IMR-90 (cell line): ENCODE results near the gene HLA-DQB1. TPM values are rescaled to one million over a fixed set of nuclear protein-coding genes. Genes with fewer than 3 reads are reported as not detected.

Source experiments
- ATAC-seq: fragments of 200-7000 bp; cut with Tn5 transposase; 2 replicates; pipeline ENCODE4 v1.9.1; 2020; ENCODE audit warnings: low read depth, mild to moderate bottlenecking, moderate library complexity
- BruUV-seq: library from RNA; stranded (reverse); fragments of 400-500 nt; replicated peaks from 2 replicates; lab custom pipeline; 2021; lab: Mats Ljungman, UMichigan
- CTCF ChIA-PET: fragments of 300-600 bp; formaldehyde crosslinking; extraction: SDS; loops from one replicate; lab custom pipeline; 2021; ENCODE audit warnings: antibody characterized with exemption; lab: Yijun Ruan, JAX
- POLR2A ChIA-PET: fragments of 300-600 bp; sonication (Branson Sonifier 250); formaldehyde crosslinking; loops from one replicate; lab custom pipeline; 2022; ENCODE audit warnings: antibody characterized with exemption; ENCODE audit not compliant: unreplicated experiment; lab: Charles Lee
- DNase-seq: peaks from one replicate; pipeline ENCODE4 v3.0.0; 2013
- H2AFZ ChIP-seq: replicated peaks from 2 replicates; pipeline ENCODE3; 2013; ENCODE audit warnings: low read length, mild to moderate bottlenecking; ENCODE audit not compliant: poor library complexity
- H2AK5ac ChIP-seq: 2 replicates; pipeline ENCODE4 v1.6.1; 2013; ENCODE audit warnings: low read depth, low read length, inconsistent platforms
- H2AK9ac ChIP-seq: replicated peaks from 2 replicates; pipeline ENCODE3; 2013; ENCODE audit warnings: mild to moderate bottlenecking, low read depth, low read length, moderate library complexity; ENCODE audit not compliant: poor library complexity
- H2BK120ac ChIP-seq: 2 replicates; pipeline ENCODE4 v1.6.1; 2013; ENCODE audit warnings: low read depth, low read length, inconsistent platforms
- H2BK15ac ChIP-seq: 3 replicates; pipeline ENCODE4 v1.6.1; 2013; ENCODE audit warnings: low read depth, low read length, inconsistent platforms
- H2BK20ac ChIP-seq: 2 replicates; pipeline ENCODE4 v1.6.1; 2013; ENCODE audit warnings: low read depth, mild to moderate bottlenecking, inconsistent platforms, low read length, moderate library complexity
- H2BK5ac ChIP-seq: 2 replicates; pipeline ENCODE4 v1.6.1; 2013; ENCODE audit warnings: mild to moderate bottlenecking, low read depth, low read length, inconsistent platforms; ENCODE audit not compliant: poor library complexity, severe bottlenecking
- H3K14ac ChIP-seq: replicated peaks from 2 replicates; pipeline ENCODE4 v1.6.1; 2013; ENCODE audit warnings: low read depth, low read length, inconsistent platforms
- H3K18ac ChIP-seq: 2 replicates; pipeline ENCODE4 v1.6.1; 2013; ENCODE audit warnings: low read depth, low read length, control low read depth
- H3K23ac ChIP-seq: 2 replicates; pipeline ENCODE4 v1.6.1; 2013; ENCODE audit warnings: low read depth, low read length, inconsistent platforms
- H3K27ac ChIP-seq: 2 replicates; pipeline ENCODE4 v1.5.1; 2013; ENCODE audit warnings: mild to moderate bottlenecking, control low read depth, low read length; ENCODE audit not compliant: insufficient read depth
- H3K27me3 ChIP-seq: 2 replicates; pipeline ENCODE4 v1.6.1; 2013; ENCODE audit warnings: low read length; ENCODE audit not compliant: control insufficient read depth, insufficient read depth
- H3K36me3 ChIP-seq: 2 replicates; pipeline ENCODE4 v1.6.1; 2013; ENCODE audit warnings: low read length, mixed read lengths; ENCODE audit not compliant: control insufficient read depth, insufficient read depth
- H3K4ac ChIP-seq: 2 replicates; pipeline ENCODE4 v1.6.1; 2013; ENCODE audit warnings: low read depth, low read length, inconsistent platforms
- H3K4me1 ChIP-seq: 2 replicates; pipeline ENCODE4 v1.6.1; 2013; ENCODE audit warnings: low read length, mixed read lengths; ENCODE audit not compliant: control insufficient read depth, insufficient read depth
- H3K4me2 ChIP-seq: 2 replicates; pipeline ENCODE4 v1.6.1; 2013; ENCODE audit warnings: low read depth, mild to moderate bottlenecking, control low read depth, low read length, moderate library complexity
- H3K4me3 ChIP-seq: 2 replicates; pipeline ENCODE4 v1.5.1; 2013; ENCODE audit warnings: low read depth, mild to moderate bottlenecking, control low read depth, low read length, moderate library complexity; ENCODE audit not compliant: insufficient read depth
- H3K56ac ChIP-seq: 2 replicates; pipeline ENCODE4 v1.6.1; 2013; ENCODE audit warnings: low read length, inconsistent platforms; ENCODE audit not compliant: insufficient read depth; ENCODE audit errors: extremely low read depth
- H3K79me1 ChIP-seq, 2 experiments: 2 replicates each; pipeline ENCODE4 v1.6.1; 2013; ENCODE audit warnings: low read length in 2 of 2, inconsistent platforms in 1 of 2, low read depth in 1 of 2
- H3K9ac ChIP-seq: 2 replicates; pipeline ENCODE4 v1.6.1; 2013; ENCODE audit warnings: low read depth, low read length, control low read depth
- H3K9me1 ChIP-seq: 2 replicates; pipeline ENCODE4 v1.6.1; 2013; ENCODE audit warnings: low read length, inconsistent platforms; ENCODE audit not compliant: insufficient read depth
- H3K9me3 ChIP-seq: 2 replicates; pipeline ENCODE4 v1.6.1; 2013; ENCODE audit warnings: low read length; ENCODE audit not compliant: control insufficient read depth, insufficient read depth
- H4K20me1 ChIP-seq: 2 replicates; pipeline ENCODE4 v1.6.1; 2013; ENCODE audit warnings: low read length, inconsistent platforms; ENCODE audit not compliant: insufficient read depth
- H4K5ac ChIP-seq: 2 replicates; pipeline ENCODE4 v1.6.1; 2013; ENCODE audit warnings: mild to moderate bottlenecking, low read depth, low read length, control low read depth
- H4K8ac ChIP-seq, 2 experiments: 2 replicates each; pipeline ENCODE4 v1.6.1; 2013; ENCODE audit warnings: low read depth in 2 of 2, low read length in 2 of 2, control low read depth in 1 of 2, inconsistent platforms in 1 of 2
- H4K91ac ChIP-seq: 2 replicates; pipeline ENCODE4 v1.6.1; 2013; ENCODE audit warnings: low read depth, low read length, inconsistent platforms; ENCODE audit not compliant: insufficient read depth
- BHLHE40 ChIP-seq: fragments of 150-350 bp; IDR thresholded peaks from 2 replicates; pipeline ENCODE4 v1.6.1; 2016; ENCODE audit warnings: mild to moderate bottlenecking, low read depth, low read length
- CEBPB ChIP-seq: IDR thresholded peaks from 2 replicates; pipeline ENCODE4 v1.6.1; 2012; ENCODE audit warnings: low read depth, low read length, improper control_type of control experiment
- CHD1 ChIP-seq: IDR thresholded peaks from 2 replicates; pipeline ENCODE4 v1.6.1; 2012; ENCODE audit warnings: low read depth, low read length, improper control_type of control experiment
- FOS ChIP-seq: fragments of 150-350 bp; IDR thresholded peaks from 2 replicates; pipeline ENCODE4 v1.6.1; 2016; ENCODE audit warnings: low read depth, low read length
- MAFK ChIP-seq: IDR thresholded peaks from 2 replicates; pipeline ENCODE4 v1.6.1; 2012; ENCODE audit warnings: low read depth, low read length, improper control_type of control experiment
- MAZ ChIP-seq: IDR thresholded peaks from 2 replicates; pipeline ENCODE4 v1.6.1; 2012; ENCODE audit warnings: low read depth, mild to moderate bottlenecking, low read length, improper control_type of control experiment, moderate library complexity, borderline replicate concordance
- MXI1 ChIP-seq: IDR thresholded peaks from 2 replicates; pipeline ENCODE4 v1.6.1; 2012; ENCODE audit warnings: low read depth, mild to moderate bottlenecking, low read length, moderate library complexity, borderline replicate concordance
- NFE2L2 ChIP-seq: fragments of 150-350 bp; IDR thresholded peaks from 2 replicates; pipeline ENCODE4 v1.6.1; 2016; ENCODE audit warnings: low read depth, mild to moderate bottlenecking, low read length
- POLR2A ChIP-seq: IDR thresholded peaks from 2 replicates; pipeline ENCODE4 v1.6.1; 2012; ENCODE audit warnings: mild to moderate bottlenecking, low read depth, low read length
- RAD21 ChIP-seq: IDR thresholded peaks from 2 replicates; pipeline ENCODE4 v1.6.1; 2012; ENCODE audit warnings: low read length, improper control_type of control experiment
- RCOR1 ChIP-seq: IDR thresholded peaks from 2 replicates; pipeline ENCODE4 v1.6.1; 2012; ENCODE audit warnings: mild to moderate bottlenecking, low read length, improper control_type of control experiment; ENCODE audit not compliant: insufficient replicate concordance
- RFX5 ChIP-seq: IDR thresholded peaks from 2 replicates; pipeline ENCODE4 v1.8.0; 2012; ENCODE audit warnings: low read depth, mild to moderate bottlenecking, low read length, moderate library complexity
- SMC3 ChIP-seq: fragments of 150-350 bp; IDR thresholded peaks from 2 replicates; pipeline ENCODE4 v1.6.1; 2016; ENCODE audit warnings: low read depth, mild to moderate bottlenecking, antibody characterized with exemption, low read length, moderate library complexity
- WGBS, 2 experiments: methylation state at CpG; one replicate each; pipeline versions ENCODE4 v1.1.5 to v1.1.7; 2013; ENCODE audit warnings: missing lambda C conversion rate in 2 of 2; ENCODE audit not compliant: insufficient read length in 1 of 2; ENCODE audit errors: extremely low coverage in 2 of 2; 5-methylcytosine and 5-hydroxymethylcytosine counted together
- dilution Hi-C: fragments of 300-500 bp; cut with HindIII; formaldehyde crosslinking; loops from one replicate; pipeline ENCODE4 v1.14.3; 2018; ENCODE audit warnings: low sequenced_read_pairs; ENCODE audit not compliant: unreplicated experiment
- in situ Hi-C: fragments of 300-500 bp; cut with MboI; formaldehyde crosslinking; loops from 3 replicates; pipeline ENCODE4 v1.14.3; 2019; ENCODE audit warnings: low sequenced_read_pairs, inconsistent platforms, mixed read lengths
- intact Hi-C: fragments of 100-400 bp; cut with micrococcal nuclease; formaldehyde crosslinking; loops from 2 replicates; pipeline ENCODE4 v1.10.0; 2022
- polyA plus RNA-seq, 3 experiments: library from polyadenylated mRNA; depleted of rRNA; stranded (reverse); fragments of >200 nt; gene quantifications; 2 replicates each; pipeline ENCODE4 v1.2.3, GENCODE V29; 2012; ENCODE audit warnings: low replicate concordance in 1 of 3
- total RNA-seq: library from RNA; depleted of rRNA; stranded (reverse); fragments of >200 nt; gene quantifications from 2 replicates; pipeline ENCODE4 v1.2.3, GENCODE V29; 2012
- TF ChIP-seq, protein P1 (sequence below): conservative IDR thresholded peaks from 2 replicates; pipeline ENCODE4 v1.5.1; 2012; ENCODE audit warnings: mild to moderate bottlenecking, low read depth, low read length, improper control_type of control experiment
- TF ChIP-seq, protein P2 (sequence below): fragments of 150-350 bp; IDR thresholded peaks from 2 replicates; pipeline ENCODE4 v1.6.1; 2017; ENCODE audit warnings: mild to moderate bottlenecking, antibody characterized with exemption, low read length, low read depth
- TF ChIP-seq, protein P3 (sequence below): fragments of 150-350 bp; IDR thresholded peaks from 2 replicates; pipeline ENCODE4 v1.6.1; 2016; ENCODE audit warnings: low read depth, mild to moderate bottlenecking, low read length, moderate library complexity, borderline replicate concordance

The HLA-DQB1 gene
- total and polyA plus RNA-seq, 2 of the 4 experiments (the other 2 are of a cell fraction): not detected

DNA sequence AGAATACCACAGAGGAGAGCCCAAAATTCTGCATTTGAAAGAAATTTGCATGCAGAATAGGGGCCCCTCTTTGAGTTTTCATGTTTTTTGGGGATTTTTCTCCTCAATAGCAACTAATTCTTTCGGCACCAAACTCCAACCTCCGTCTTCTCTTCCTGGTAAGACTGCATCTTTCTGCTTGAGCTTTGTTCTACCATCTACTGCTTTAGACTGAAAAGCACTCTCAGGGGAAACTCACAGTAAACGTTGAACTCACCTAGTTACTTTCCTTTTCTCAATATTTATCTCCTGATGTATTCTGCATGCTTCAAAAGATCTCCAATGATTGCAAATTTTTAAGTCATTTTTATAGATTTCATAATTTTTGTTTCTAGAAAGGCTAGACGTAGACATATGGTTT, 36.9 kb upstream of the HLA-DQB1 start:
- ChIA-PET POLR2A (no interaction called here), CTCF (no interaction called here)
- Histone ChIP-seq H3K9me3 (no peaks in the 10 kb centered on the region), H3K4me3 (no peak overlapping the region), H2BK15ac (no peak overlapping the region), H3K18ac (no peak overlapping the region), H3K56ac (no peak overlapping the region), H4K20me1 (no peaks in the 10 kb centered on the region), H4K91ac (no peak overlapping the region), H2AK5ac (no peak overlapping the region), H4K8ac (no peak overlapping the region), H3K23ac (no peak overlapping the region), H4K5ac (no peak overlapping the region), H3K9ac (no peak overlapping the region), H3K27ac (no peak overlapping the region), H2BK5ac (no peak overlapping the region), H3K79me1 (no peaks in the 10 kb centered on the region), H3K4me1 (no peaks in the 10 kb centered on the region), H2AFZ (no peak overlapping the region), H3K4ac (no peak overlapping the region), H3K14ac (no peak overlapping the region), H2BK20ac (no peak overlapping the region), H2AK9ac (no peak overlapping the region), H3K9me1 (no peaks in the 10 kb centered on the region), H2BK120ac (no peak overlapping the region), H3K4me2 (no peak overlapping the region), H3K36me3 (no peaks in the 10 kb centered on the region), H3K27me3 (no peaks in the 10 kb centered on the region; the same call in 1 of the 2 replicates)
- BruUV-seq: no TSS peak
- intact Hi-C loops (loop anchor here (5.0 to 10.0 kb wide), 3 partner anchors 84 to 271 kb away; no protein-coding TSS in a partner anchor), in situ Hi-C loops (no loop called here), dilution Hi-C loops (no loop called here)
- ATAC-seq: no peak
- no peak for DNase-seq
- whole genome bisulfite sequencing, 2 experiments: no CpG with 5 or more reads among the region's 4 CpGs
- TF ChIP-seq RCOR1 (no peak), SMC3 (no peak), RFX5 (no peak), CEBPB (no peak), BHLHE40 (no peak), POLR2A (no peak), MAFK (no peak), NFE2L2 (no peak), RAD21 (no peak), FOS (no peak), MAZ (no peak), CHD1 (no peak), MXI1 (no peak)
- TF ChIP-seq, protein P1, sequence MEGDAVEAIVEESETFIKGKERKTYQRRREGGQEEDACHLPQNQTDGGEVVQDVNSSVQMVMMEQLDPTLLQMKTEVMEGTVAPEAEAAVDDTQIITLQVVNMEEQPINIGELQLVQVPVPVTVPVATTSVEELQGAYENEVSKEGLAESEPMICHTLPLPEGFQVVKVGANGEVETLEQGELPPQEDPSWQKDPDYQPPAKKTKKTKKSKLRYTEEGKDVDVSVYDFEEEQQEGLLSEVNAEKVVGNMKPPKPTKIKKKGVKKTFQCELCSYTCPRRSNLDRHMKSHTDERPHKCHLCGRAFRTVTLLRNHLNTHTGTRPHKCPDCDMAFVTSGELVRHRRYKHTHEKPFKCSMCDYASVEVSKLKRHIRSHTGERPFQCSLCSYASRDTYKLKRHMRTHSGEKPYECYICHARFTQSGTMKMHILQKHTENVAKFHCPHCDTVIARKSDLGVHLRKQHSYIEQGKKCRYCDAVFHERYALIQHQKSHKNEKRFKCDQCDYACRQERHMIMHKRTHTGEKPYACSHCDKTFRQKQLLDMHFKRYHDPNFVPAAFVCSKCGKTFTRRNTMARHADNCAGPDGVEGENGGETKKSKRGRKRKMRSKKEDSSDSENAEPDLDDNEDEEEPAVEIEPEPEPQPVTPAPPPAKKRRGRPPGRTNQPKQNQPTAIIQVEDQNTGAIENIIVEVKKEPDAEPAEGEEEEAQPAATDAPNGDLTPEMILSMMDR: no peak
- TF ChIP-seq, protein P2, sequence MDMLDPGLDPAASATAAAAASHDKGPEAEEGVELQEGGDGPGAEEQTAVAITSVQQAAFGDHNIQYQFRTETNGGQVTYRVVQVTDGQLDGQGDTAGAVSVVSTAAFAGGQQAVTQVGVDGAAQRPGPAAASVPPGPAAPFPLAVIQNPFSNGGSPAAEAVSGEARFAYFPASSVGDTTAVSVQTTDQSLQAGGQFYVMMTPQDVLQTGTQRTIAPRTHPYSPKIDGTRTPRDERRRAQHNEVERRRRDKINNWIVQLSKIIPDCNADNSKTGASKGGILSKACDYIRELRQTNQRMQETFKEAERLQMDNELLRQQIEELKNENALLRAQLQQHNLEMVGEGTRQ: no peak
- TF ChIP-seq, protein P3, sequence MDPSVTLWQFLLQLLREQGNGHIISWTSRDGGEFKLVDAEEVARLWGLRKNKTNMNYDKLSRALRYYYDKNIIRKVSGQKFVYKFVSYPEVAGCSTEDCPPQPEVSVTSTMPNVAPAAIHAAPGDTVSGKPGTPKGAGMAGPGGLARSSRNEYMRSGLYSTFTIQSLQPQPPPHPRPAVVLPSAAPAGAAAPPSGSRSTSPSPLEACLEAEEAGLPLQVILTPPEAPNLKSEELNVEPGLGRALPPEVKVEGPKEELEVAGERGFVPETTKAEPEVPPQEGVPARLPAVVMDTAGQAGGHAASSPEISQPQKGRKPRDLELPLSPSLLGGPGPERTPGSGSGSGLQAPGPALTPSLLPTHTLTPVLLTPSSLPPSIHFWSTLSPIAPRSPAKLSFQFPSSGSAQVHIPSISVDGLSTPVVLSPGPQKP: no peak
